HepG2 (cell line): ENCODE data around the gene ALDH1A1. TPM values are rescaled to one million over a fixed set of nuclear protein-coding genes. Genes with fewer than 3 reads are reported as not detected.
A peak's percentile ranks its signal among the peaks of the same experiment; 100 is the strongest.

ENCODE experiments used
- BRCA1 ChIP-seq: sonication (generic); formaldehyde crosslinking; IDR thresholded peaks from 2 replicates; pipeline ENCODE4 v1.4.0; 2020; ENCODE audit warnings: missing genetic modification reagents
- EP300 ChIP-seq, 3 experiments: sonication (generic) in 1 of 3; formaldehyde crosslinking in 1 of 3; IDR thresholded peaks; 2 replicates each; pipeline versions ENCODE4 v1.5.1 to v1.6.1; 2011 to 2020; ENCODE audit warnings: low read depth in 2 of 3, low read length in 2 of 3, borderline replicate concordance in 1 of 3, improper control_type of control experiment in 1 of 3, mild to moderate bottlenecking in 1 of 3, missing genetic modification reagents in 1 of 3, moderate library complexity in 1 of 3
- ETV5 ChIP-seq: IDR thresholded peaks from 2 replicates; pipeline ENCODE4 v1.6.1; 2018; ENCODE audit warnings: missing biosample characterization, missing genetic modification reagents, inconsistent platforms, borderline replicate concordance
- FOXO1 ChIP-seq: sonication (generic); formaldehyde crosslinking; IDR thresholded peaks from 2 replicates; pipeline ENCODE4 v1.4.0; 2020; ENCODE audit warnings: missing genetic modification reagents
- HMGXB4 ChIP-seq, 2 experiments: sonication (generic) in 1 of 2; formaldehyde crosslinking in 1 of 2; IDR thresholded peaks; 2 replicates each; pipeline versions ENCODE4 v1.4.0 to v1.6.1; 2018 to 2020; ENCODE audit warnings: missing genetic modification reagents in 2 of 2, borderline replicate concordance in 1 of 2, low read depth in 1 of 2, mild to moderate bottlenecking in 1 of 2, missing biosample characterization in 1 of 2
- HNRNPLL ChIP-seq: fragments of 200-400 bp; formaldehyde crosslinking; IDR thresholded peaks from 2 replicates; pipeline ENCODE4 v1.6.1; 2017; ENCODE audit warnings: mild to moderate bottlenecking, low read depth, low read length; ENCODE audit not compliant: poor library complexity, severe bottlenecking
- KDM6A ChIP-seq: IDR thresholded peaks from 2 replicates; pipeline ENCODE4 v1.6.1; 2016; ENCODE audit warnings: low read depth
- KMT2A ChIP-seq: sonication (generic); formaldehyde crosslinking; IDR thresholded peaks from 2 replicates; pipeline ENCODE4 v1.4.0; 2020; ENCODE audit warnings: missing genetic modification reagents
- MTF1 ChIP-seq: sonication (generic); formaldehyde crosslinking; IDR thresholded peaks from 2 replicates; pipeline ENCODE4 v1.5.0; 2020; ENCODE audit warnings: missing genetic modification reagents
- NRL ChIP-seq: sonication (generic); formaldehyde crosslinking; IDR thresholded peaks from 2 replicates; pipeline ENCODE4 v1.5.0; 2020; ENCODE audit warnings: missing genetic modification reagents, mild to moderate bottlenecking, moderate library complexity, borderline replicate concordance
- RFX3 ChIP-seq: IDR thresholded peaks from 2 replicates; pipeline ENCODE4 v1.6.1; 2016; ENCODE audit warnings: missing biosample characterization, missing genetic modification reagents
- ZFX ChIP-seq: sonication (generic); formaldehyde crosslinking; IDR thresholded peaks from 2 replicates; pipeline ENCODE4 v1.4.0; 2020; ENCODE audit warnings: mild to moderate bottlenecking, low read depth, missing genetic modification reagents, moderate library complexity
- ZNF101 ChIP-seq: sonication (generic); formaldehyde crosslinking; IDR thresholded peaks from 2 replicates; pipeline ENCODE4 v1.4.0; 2020; ENCODE audit warnings: mild to moderate bottlenecking, low read depth, missing genetic modification reagents, borderline replicate concordance
- ZNF12 ChIP-seq: sonication (generic); formaldehyde crosslinking; IDR thresholded peaks from 2 replicates; pipeline ENCODE4 v1.5.0; 2020; ENCODE audit warnings: missing genetic modification reagents
- ZNF513 ChIP-seq: sonication (generic); formaldehyde crosslinking; conservative IDR thresholded peaks from 2 replicates; pipeline ENCODE4 v1.5.0; 2020; ENCODE audit warnings: missing genetic modification reagents
- ZNF543 ChIP-seq: sonication (generic); formaldehyde crosslinking; IDR thresholded peaks from 2 replicates; pipeline ENCODE4 v1.4.0; 2020; ENCODE audit warnings: mild to moderate bottlenecking, missing genetic modification reagents
- polyA plus RNA-seq, 8 experiments: library from polyadenylated mRNA; depleted of rRNA in 3 of 8; stranded (reverse) in 7 of 8; unstranded in 1 of 8; fragments of >200 nt; fragmentation: Illumina TruSeq in 4 of 8; extraction: Trizol in 4 of 8; gene quantifications; 2 replicates each; pipeline versions ENCODE4 v1.2.1 to v1.2.3, GENCODE V29; 2011 to 2016; ENCODE audit warnings: low read depth in 4 of 8, missing spikeins in 1 of 8, mixed read lengths in 1 of 8; ENCODE audit not compliant: insufficient read depth in 1 of 8
- total RNA-seq, 5 experiments: library from RNA; depleted of rRNA; stranded (reverse); fragments of >200 nt; fragmentation: Illumina TruSeq; extraction: Trizol; gene quantifications; 2 replicates each; pipeline ENCODE4 v1.2.3, GENCODE V29; 2016; ENCODE audit warnings: low read depth in 1 of 5
- TF ChIP-seq, protein P1 (sequence below): sonication (generic); formaldehyde crosslinking; IDR thresholded peaks from 2 replicates; pipeline ENCODE4 v1.5.0; 2020; ENCODE audit warnings: missing genetic modification reagents
- TF ChIP-seq, protein P2 (sequence below): sonication (generic); formaldehyde crosslinking; IDR thresholded peaks from 2 replicates; pipeline ENCODE4 v1.8.0; 2022; ENCODE audit warnings: mild to moderate bottlenecking, missing genetic modification reagents
- TF ChIP-seq, protein P3 (sequence below): sonication (generic); formaldehyde crosslinking; IDR thresholded peaks from 2 replicates; pipeline ENCODE4 v1.4.0; 2020; ENCODE audit warnings: low read depth, mild to moderate bottlenecking, missing genetic modification reagents
- TF ChIP-seq, protein P4 (sequence below): sonication (generic); IDR thresholded peaks from 2 replicates; pipeline ENCODE4 v1.6.1; 2016; ENCODE audit warnings: low read depth, borderline replicate concordance

The ALDH1A1 gene
- total and polyA plus RNA-seq, 2 of the 13 experiments (the other 11 are each of a cell fraction or from before 2014, with no cell fraction given): 88.2 to 439 TPM

- TF ChIP-seq ETV5 (0 out of 2 replicates have a peak, but pooled peaks have one; percentile 43), HMGXB4 (CRISPR knock-in tag; IDR thresholded peaks at IDR 0.05; ENCODE audit: borderline replicate concordance in 1 of 2, low read depth in 1 of 2) (peak in 1 of 2 experiments; percentile 64; a peak in 1 of 4 replicates), MTF1 (CRISPR knock-in tag) (no peak), NRL (CRISPR knock-in tag) (no peak), KDM6A (CRISPR knock-in tag) (peak; percentile 66), EP300 (IDR thresholded peaks at IDR 0.05; ENCODE audit: low read depth in 2 of 2, low read length in 2 of 2) (peak; percentile 33 to 94; a peak in 3 of 4 replicates), EP300 (CRISPR knock-in tag; IDR thresholded peaks at IDR 0.05; ENCODE audit: borderline replicate concordance) (peak; percentile 86; the same call in 1 of the 2 replicates), RFX3 (CRISPR knock-in tag) (no peak), KMT2A (0 out of 2 replicates have a peak, but pooled peaks have one; percentile 25), ZNF543 (CRISPR knock-in tag) (no peak), ZNF101 (no peak), ZNF12 (CRISPR knock-in tag) (peak; percentile 72; the same call in 1 of the 2 replicates), ZNF513 (no peak), HNRNPLL (no peak), ZFX (peak; percentile 86), FOXO1 (CRISPR knock-in tag) (peak; percentile 73), BRCA1 (no peak)
- TF ChIP-seq, protein P1, sequence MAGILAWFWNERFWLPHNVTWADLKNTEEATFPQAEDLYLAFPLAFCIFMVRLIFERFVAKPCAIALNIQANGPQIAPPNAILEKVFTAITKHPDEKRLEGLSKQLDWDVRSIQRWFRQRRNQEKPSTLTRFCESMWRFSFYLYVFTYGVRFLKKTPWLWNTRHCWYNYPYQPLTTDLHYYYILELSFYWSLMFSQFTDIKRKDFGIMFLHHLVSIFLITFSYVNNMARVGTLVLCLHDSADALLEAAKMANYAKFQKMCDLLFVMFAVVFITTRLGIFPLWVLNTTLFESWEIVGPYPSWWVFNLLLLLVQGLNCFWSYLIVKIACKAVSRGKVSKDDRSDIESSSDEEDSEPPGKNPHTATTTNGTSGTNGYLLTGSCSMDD (CRISPR knock-in tag): no peak
- TF ChIP-seq, protein P2, sequence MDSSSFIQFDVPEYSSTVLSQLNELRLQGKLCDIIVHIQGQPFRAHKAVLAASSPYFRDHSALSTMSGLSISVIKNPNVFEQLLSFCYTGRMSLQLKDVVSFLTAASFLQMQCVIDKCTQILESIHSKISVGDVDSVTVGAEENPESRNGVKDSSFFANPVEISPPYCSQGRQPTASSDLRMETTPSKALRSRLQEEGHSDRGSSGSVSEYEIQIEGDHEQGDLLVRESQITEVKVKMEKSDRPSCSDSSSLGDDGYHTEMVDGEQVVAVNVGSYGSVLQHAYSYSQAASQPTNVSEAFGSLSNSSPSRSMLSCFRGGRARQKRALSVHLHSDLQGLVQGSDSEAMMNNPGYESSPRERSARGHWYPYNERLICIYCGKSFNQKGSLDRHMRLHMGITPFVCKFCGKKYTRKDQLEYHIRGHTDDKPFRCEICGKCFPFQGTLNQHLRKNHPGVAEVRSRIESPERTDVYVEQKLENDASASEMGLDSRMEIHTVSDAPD: peak; percentile 92
- TF ChIP-seq, protein P3, sequence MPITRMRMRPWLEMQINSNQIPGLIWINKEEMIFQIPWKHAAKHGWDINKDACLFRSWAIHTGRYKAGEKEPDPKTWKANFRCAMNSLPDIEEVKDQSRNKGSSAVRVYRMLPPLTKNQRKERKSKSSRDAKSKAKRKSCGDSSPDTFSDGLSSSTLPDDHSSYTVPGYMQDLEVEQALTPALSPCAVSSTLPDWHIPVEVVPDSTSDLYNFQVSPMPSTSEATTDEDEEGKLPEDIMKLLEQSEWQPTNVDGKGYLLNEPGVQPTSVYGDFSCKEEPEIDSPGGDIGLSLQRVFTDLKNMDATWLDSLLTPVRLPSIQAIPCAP: no peak
- TF ChIP-seq, protein P4, sequence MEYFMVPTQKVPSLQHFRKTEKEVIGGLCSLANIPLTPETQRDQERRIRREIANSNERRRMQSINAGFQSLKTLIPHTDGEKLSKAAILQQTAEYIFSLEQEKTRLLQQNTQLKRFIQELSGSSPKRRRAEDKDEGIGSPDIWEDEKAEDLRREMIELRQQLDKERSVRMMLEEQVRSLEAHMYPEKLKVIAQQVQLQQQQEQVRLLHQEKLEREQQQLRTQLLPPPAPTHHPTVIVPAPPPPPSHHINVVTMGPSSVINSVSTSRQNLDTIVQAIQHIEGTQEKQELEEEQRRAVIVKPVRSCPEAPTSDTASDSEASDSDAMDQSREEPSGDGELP: peak; percentile 58; the same call in 1 of the 2 replicates
Measured at GRCh38 chr9:72858089-72858912, 94.6 kb downstream of the ALDH1A1 start (continued).
